Esophagus squamous epithelium (tissue), 5 donors: ENCODE results near the gene ILF2. TPM values are rescaled to one million over a fixed set of nuclear protein-coding genes. Genes with fewer than 3 reads are reported as not detected.

Experiments
- DNase-seq: peaks from one replicate; lab custom pipeline; 2025; lab: John Stamatoyannopoulos, UW
- H3K27ac ChIP-seq, 4 donors: fragments of 200-600 bp; sonication (generic); one replicate each; pipeline ENCODE4 v1.5.1; 2016 to 2019; ENCODE audit warnings: mild to moderate bottlenecking in 1 of 4
- H3K27me3 ChIP-seq, 4 donors: fragments of 200-600 bp; sonication (generic); 1 replicate in 3 of 4; 2 replicates in 1 of 4; pipeline versions ENCODE4 v1.5.1 to v1.6.0; 2017 to 2021; ENCODE audit warnings: antibody characterized with exemption in 1 of 4
- H3K36me3 ChIP-seq, 3 donors: fragments of 200-600 bp; sonication (generic); one replicate each; pipeline ENCODE4 v1.5.1; 2016 to 2019
- H3K4me1 ChIP-seq, 3 donors: fragments of 200-600 bp; sonication (generic); one replicate each; pipeline ENCODE4 v1.5.1; 2017 to 2019
- H3K4me3 ChIP-seq, 4 donors: fragments of 200-600 bp; sonication (generic); 1 replicate in 3 of 4; 2 replicates in 1 of 4; pipeline ENCODE4 v1.5.1; 2016 to 2019; ENCODE audit warnings: mild to moderate bottlenecking in 2 of 4, moderate library complexity in 1 of 4
- H3K9me3 ChIP-seq, 3 donors: fragments of 200-600 bp; sonication (generic); one replicate each; pipeline ENCODE4 v1.5.1; 2016 to 2019
- CTCF ChIP-seq, 6 experiments: fragments of 450-650 bp in 4 of 6; fragments of 200-600 bp in 2 of 6; sonication (generic) in 2 of 6; IDR thresholded peaks; one replicate each; pipeline ENCODE4 v1.5.1; 2016 to 2019; ENCODE audit warnings: antibody characterized with exemption in 6 of 6, mild to moderate bottlenecking in 4 of 6, moderate library complexity in 4 of 6
- POLR2A ChIP-seq, 4 donors: fragments of 450-650 bp; IDR thresholded peaks; one replicate each; pipeline ENCODE4 v1.6.1; 2017; ENCODE audit warnings: antibody characterized with exemption in 4 of 4, mild to moderate bottlenecking in 4 of 4, moderate library complexity in 3 of 4
- WGBS, 2 donors: methylation state at CpG; one replicate each; pipeline ENCODE4 v1.1.5; 2018; 5-methylcytosine and 5-hydroxymethylcytosine counted together
- intact Hi-C: fragments of 100-400 bp; cut with DNase I; formaldehyde crosslinking; loops from one replicate; pipeline ENCODE4 v1.15.0; 2022
- total RNA-seq, 4 donors: library from RNA; depleted of rRNA; stranded (reverse); fragments of >200 nt; gene quantifications; one replicate each; pipeline ENCODE4 v1.1.0, GENCODE V29; 2016
- donor health status: DM: yes; HTN: yes; CAD: no.

The ILF2 gene
- total RNA-seq, 4 donors from 2014 or later = 78.0 to 166 (median 130) TPM

GRCh38 chr1:153648000-153648643 is 22.7 kb downstream of the ILF2 start:
- no peak for DNase-seq
- TF ChIP-seq CTCF (IDR thresholded peaks at IDR 0.05) (no peak), POLR2A (IDR thresholded peaks at IDR 0.05) (no peak)
- H3K27ac ChIP-seq = peak overlapping the region in 1 of 4 donors; percentile 36
- no peaks in the 10 kb centered on the region for H3K27me3 ChIP-seq
- WGBS, 2 donors = 67 to 80% methylated on average over 9 to 10 of the region's 10 CpGs
- H3K4me1 ChIP-seq = peaks cover 5 to 40% (median 9%) of the 10 kb centered on the region in 3 donors
- no peaks in the 10 kb centered on the region for H3K9me3 ChIP-seq
- no peak overlapping the region for H3K4me3 ChIP-seq
- H3K36me3 ChIP-seq = peaks cover 15 to 42% (median 19%) of the 10 kb centered on the region in 3 donors
- intact Hi-C loops = no loop called here

DNA sequence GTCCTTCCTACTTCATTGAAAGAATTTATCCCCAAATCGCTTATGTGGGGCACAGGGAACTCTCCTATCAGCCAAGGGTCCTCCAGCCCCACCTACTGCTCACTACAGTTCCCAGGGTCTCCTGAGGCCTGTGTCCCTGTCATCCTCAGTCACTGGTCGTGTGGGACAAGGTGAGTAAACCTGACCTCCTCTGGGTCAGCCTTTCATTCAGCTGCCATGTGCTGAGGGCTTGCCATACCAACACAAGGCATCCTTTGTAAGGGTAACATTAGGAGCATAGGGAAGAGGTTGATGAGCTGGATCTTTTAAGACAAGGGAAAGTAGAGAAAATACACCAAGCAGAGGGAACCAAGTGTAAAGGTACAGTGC is 23.5 kb downstream of the ILF2 start:
- WGBS, 2 donors = 36 to 70% methylated on average over 2 of the region's 2 CpGs
- H3K4me3 ChIP-seq = no peak overlapping the region
- H3K9me3 ChIP-seq = no peaks in the 10 kb centered on the region
- H3K36me3 ChIP-seq = peaks cover 15 to 49% (median 25%) of the 10 kb centered on the region in 3 donors
- no peaks in the 10 kb centered on the region for H3K27me3 ChIP-seq
- no peak for DNase-seq
- H3K27ac ChIP-seq = peak overlapping the region in 2 of 4 donors; percentile 6 to 44
- peaks cover 0 to 32% (median 9%) of the 10 kb centered on the region in 3 donors for H3K4me1 ChIP-seq
- TF ChIP-seq CTCF (IDR thresholded peaks at IDR 0.05) = no peak
- no peak for TF ChIP-seq POLR2A (IDR thresholded peaks at IDR 0.05)
- intact Hi-C loops = no loop called here

- H3K27ac ChIP-seq = peak overlapping the region in 2 of 4 donors; percentile 6 to 44
- H3K36me3 ChIP-seq = peaks cover 15 to 55% (median 30%) of the 10 kb centered on the region in 3 donors
- H3K27me3 ChIP-seq = no peaks in the 10 kb centered on the region
These were observed 24.0 kb downstream of the ILF2 start for GRCh38 chr1:153646672-153647345.

GRCh38 chr1:153643816-153644215 is 27.0 kb downstream of the ILF2 start:
- H3K4me1 ChIP-seq = peaks cover 0 to 30% (median 5%) of the 10 kb centered on the region in 3 donors
- peak overlapping the region in 2 of 4 donors; percentile 8 to 44 for H3K27ac ChIP-seq
- no peak overlapping the region for H3K4me3 ChIP-seq
- no peaks in the 10 kb centered on the region for H3K9me3 ChIP-seq
- no peak for DNase-seq
- intact Hi-C loops = no loop called here
- H3K36me3 ChIP-seq = peaks cover 36 to 85% (median 51%) of the 10 kb centered on the region in 3 donors
- TF ChIP-seq POLR2A (IDR thresholded peaks at IDR 0.05) = no peak
- TF ChIP-seq CTCF (IDR thresholded peaks at IDR 0.05) = no peak
- H3K27me3 ChIP-seq = no peaks in the 10 kb centered on the region

More at GRCh38 chr1:153646672-153647345, 24.0 kb downstream of the ILF2 start:
- WGBS, 2 donors = 85% methylated on average over 4 of the region's 5 CpGs
- no peak for TF ChIP-seq CTCF (IDR thresholded peaks at IDR 0.05)
- no peak for TF ChIP-seq POLR2A (IDR thresholded peaks at IDR 0.05)
- H3K9me3 ChIP-seq = no peaks in the 10 kb centered on the region
- no peak for DNase-seq
- no peak overlapping the region for H3K4me3 ChIP-seq
- H3K4me1 ChIP-seq = peaks cover 0 to 32% (median 9%) of the 10 kb centered on the region in 3 donors
- intact Hi-C loops = no loop called here

GRCh38 chr1:153643100-153643499 is 27.7 kb downstream of the ILF2 start:
- TF ChIP-seq CTCF (IDR thresholded peaks at IDR 0.05) (no peak), POLR2A (IDR thresholded peaks at IDR 0.05) (no peak)
- no peaks in the 10 kb centered on the region for H3K27me3 ChIP-seq
- no peak for DNase-seq
- H3K4me1 ChIP-seq = peaks cover 0 to 30% (median 4%) of the 10 kb centered on the region in 3 donors
- H3K27ac ChIP-seq = no peak overlapping the region
- H3K36me3 ChIP-seq = peaks cover 36 to 92% (median 58%) of the 10 kb centered on the region in 3 donors
- no peak overlapping the region for H3K4me3 ChIP-seq
- H3K9me3 ChIP-seq = no peaks in the 10 kb centered on the region
- 83 to 94% methylated on average over 9 to 11 of the region's 11 CpGs for WGBS, 2 donors
- intact Hi-C loops = no loop called here
